Sciatic nerve (tissue), 2 donors: ENCODE results near the gene CALN1. TPM values are rescaled to one million over a fixed set of nuclear protein-coding genes. Genes with fewer than 3 reads are reported as not detected.
"Not testable (repeated sequence)": the region's sequence is repeated elsewhere in the genome, so short reads cannot be mapped to it uniquely, and the experiment has no call there.

ENCODE experiments used
- ATAC-seq: fragments of 200-7000 bp; cut with Tn5 transposase; one replicate; pipeline ENCODE4 v1.9.1; 2020; ENCODE audit warnings: mild to moderate bottlenecking, moderate library complexity
- DNase-seq: peaks from one replicate; pipeline ENCODE4 v3.0.0-alpha.2; 2020; ENCODE audit warnings: low spot score
- intact Hi-C: fragments of 100-400 bp; cut with DNase I; formaldehyde crosslinking; loops from one replicate; pipeline ENCODE4 v1.14.2; 2022
- total RNA-seq: library from RNA; stranded (reverse); fragmentation: NEBNext Ultra II Directional; extraction: Animal tissue kit (Norgen Biotek cat#: 25700); gene quantifications from one replicate; pipeline ENCODE4 v1.2.1, GENCODE V29; 2021
- donor health status: DM: no; HTN: no; CAD: no.
- donor health status: DM: no; HTN: no; CAD: no.

CALN1 gene
- total RNA-seq, 1 donor from 2014 or later: 0.53 TPM

GRCh38 chr7:71982851-71983250 is 429.3 kb downstream of the CALN1 start:
- intact Hi-C loops: no loop called here

DNA sequence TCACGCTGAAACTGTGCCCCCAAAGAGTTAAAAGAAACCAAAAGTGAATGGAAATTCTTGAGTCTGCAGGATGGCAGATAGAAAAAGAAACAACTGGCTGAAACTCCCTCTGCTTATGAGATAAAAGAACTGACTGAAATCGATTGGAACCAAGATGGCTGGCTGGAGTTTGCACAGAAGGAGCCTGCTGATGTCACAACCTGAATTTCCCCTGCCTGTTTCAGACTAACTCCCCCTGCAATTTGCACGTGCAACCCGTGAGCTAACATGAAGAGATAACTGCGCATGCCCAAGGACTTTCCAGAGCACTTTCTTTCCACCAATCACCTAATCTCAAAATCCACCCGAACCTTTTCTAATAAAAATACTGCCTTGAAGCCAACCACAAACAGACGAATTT is 435.5 kb downstream of the CALN1 start:
- intact Hi-C loops: no loop called here
- ATAC-seq (no peak), DNase-seq (no peak)

More at GRCh38 chr7:71982851-71983250, 429.3 kb downstream of the CALN1 start:
- DNase-seq (no peak), ATAC-seq (no peak)

- ATAC-seq: no peak
- no peak for DNase-seq
- intact Hi-C loops: no loop called here
These were observed 437.5 kb downstream of the CALN1 start for GRCh38 chr7:71974611-71975010.

DNA sequence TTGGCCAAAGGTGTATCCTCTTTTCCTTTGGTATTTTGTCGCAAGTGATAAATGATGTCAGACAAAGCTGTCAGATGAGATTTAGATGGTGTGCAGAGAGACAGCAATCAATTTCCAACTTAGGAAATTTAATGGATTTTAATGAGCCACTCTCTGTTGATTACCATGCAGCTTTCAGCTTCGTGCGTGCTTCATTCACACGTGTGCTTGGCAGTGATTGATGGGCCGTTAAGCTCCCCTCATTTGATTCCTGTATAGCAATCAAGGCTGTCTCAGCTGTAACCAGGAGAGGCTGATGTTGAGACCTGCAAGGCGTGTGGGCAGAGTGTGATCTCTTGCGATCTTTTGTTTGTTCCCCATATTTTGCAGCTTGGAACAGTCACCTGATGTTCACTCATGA is 439.6 kb downstream of the CALN1 start:
- ATAC-seq: no peak
- intact Hi-C loops: no loop called here
- DNase-seq: no peak

- DNase-seq: no peak
- no peak for ATAC-seq
- intact Hi-C loops: no loop called here
These were observed 441.4 kb downstream of the CALN1 start for GRCh38 chr7:71970725-71971124.

DNA sequence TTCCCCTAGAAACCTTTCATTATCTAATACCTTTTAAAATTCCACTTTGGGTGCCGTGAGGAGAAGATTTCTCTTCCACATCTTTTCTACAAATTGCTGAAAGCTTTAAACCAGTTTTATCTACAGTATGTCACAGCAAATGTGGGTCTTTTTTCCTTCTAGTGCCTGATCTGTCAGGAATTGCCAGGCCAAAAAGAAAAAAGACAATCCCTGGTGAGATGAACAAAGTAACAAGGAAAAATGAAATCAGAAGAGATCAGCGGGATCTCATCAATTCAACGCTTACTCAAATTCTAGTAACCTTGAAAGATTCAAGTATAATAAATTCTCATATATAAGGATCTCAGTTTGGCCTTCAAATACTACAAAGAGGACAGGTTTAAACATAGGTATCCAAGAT is 449.5 kb downstream of the CALN1 start:
- DNase-seq (no peak), ATAC-seq (no peak)
- intact Hi-C loops: no loop called here

DNA sequence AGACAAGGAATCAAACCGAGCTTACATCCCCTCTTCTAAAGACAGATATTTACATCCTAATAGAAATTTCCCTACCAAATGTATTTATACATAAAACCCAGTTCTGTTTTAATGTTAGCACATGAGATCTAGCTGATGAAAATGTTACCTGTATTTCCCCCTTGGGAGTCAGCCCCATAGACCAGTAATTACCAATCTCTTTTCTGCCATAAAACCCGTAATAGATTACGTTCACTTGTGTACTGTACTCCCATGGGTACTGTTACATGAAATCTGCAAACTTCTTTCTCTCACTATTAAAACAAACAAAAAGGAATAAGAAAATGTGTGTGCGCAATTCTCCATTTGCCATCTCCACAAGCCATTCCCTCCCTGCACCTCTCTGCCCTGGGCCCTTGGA is 450.9 kb downstream of the CALN1 start:
- ATAC-seq (no peak), DNase-seq (no peak)
- intact Hi-C loops: no loop called here

DNA sequence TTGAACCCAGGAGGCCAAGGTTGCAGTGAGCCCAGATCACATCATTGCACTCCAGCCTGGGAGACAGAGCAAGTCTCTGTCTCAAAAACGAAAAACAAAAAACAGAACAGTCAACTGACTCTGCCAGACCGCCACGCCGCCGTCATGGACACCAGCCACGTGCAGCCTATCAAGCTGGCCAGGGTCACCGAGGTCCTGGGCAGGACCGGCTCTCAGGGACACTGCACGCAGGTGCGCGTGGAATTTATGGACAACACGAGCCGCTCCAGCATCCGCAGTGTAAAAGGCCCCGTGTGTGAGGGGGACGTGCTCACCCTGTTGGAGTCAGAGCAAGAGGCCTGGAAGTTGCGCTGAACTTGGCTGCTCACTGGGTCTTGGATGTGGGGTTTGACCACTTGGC is 470.0 kb downstream of the CALN1 start:
- DNase-seq (no peak), ATAC-seq (no peak)
- intact Hi-C loops: no loop called here

DNA sequence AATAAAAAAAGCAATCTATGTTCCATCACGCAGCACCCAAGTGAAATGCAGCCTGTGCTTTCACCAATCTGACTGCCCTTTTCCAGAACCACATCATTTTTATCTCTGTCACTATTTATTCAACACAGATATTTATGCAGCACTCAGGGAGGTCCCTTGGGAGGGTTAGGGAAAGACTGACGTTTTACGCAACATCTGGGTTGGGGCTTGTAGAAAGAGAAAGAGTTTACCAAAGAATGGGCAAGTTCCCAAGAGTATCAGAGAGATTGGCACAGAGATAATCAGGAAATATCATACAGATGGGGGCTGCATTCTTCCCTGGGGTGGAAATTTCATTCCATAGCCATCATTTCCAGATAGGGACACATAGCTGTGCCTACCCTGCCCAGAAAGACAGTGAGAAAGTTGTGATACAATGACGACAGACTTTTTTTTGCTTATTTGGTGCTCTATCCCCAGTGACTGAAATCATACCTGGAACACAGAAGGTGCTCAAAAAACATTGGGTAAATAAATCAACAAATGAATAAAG is 474.2 kb downstream of the CALN1 start:
- intact Hi-C loops: no loop called here
- DNase-seq (no peak), ATAC-seq (no peak)

GRCh38 chr7:71935674-71936073 is 476.5 kb downstream of the CALN1 start:
- DNase-seq (no peak), ATAC-seq (no peak)
- intact Hi-C loops: no loop called here

DNA sequence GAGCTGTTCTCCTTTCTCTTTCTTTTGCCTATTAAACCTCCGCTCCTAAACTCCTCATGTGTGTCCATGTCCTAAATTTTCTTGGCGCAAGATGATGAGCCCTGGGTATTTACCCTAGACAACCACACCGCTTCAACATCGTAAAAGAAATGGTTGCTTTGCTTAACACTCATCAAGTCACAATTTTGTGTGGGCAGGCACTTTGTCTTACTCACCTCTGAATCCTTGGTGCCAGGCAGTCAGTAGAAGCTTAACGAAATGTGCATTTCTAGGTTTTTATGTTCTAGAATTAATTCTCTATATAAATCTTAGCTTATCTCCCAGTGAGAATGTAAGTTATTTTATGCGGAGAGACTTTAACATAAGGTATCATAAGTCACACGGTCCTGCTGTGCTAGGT is 478.7 kb downstream of the CALN1 start:
- intact Hi-C loops: no loop called here
- DNase-seq: no peak
- no peak for ATAC-seq

DNA sequence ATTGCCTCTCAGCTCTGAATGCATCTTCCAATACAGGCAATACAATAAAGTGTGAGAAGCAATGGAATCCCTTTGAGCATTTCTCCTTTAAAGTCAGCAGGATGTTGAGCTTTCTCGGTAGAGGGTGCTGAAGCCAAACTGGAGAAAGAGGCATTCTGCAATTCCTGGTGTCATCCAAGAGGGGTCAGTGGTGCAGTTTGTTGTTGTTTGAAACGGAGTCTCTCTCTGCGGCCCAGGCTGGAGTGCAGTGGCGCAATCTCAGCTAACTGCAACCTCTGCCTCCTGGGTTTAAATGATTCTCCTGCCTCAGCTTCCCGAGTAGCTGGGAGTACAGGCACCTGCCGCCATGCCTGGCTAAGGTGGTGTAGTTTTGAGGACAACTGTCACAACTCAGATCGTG is 486.5 kb downstream of the CALN1 start:
- intact Hi-C loops: no loop called here
- no peak for DNase-seq
- no peak for ATAC-seq

DNA sequence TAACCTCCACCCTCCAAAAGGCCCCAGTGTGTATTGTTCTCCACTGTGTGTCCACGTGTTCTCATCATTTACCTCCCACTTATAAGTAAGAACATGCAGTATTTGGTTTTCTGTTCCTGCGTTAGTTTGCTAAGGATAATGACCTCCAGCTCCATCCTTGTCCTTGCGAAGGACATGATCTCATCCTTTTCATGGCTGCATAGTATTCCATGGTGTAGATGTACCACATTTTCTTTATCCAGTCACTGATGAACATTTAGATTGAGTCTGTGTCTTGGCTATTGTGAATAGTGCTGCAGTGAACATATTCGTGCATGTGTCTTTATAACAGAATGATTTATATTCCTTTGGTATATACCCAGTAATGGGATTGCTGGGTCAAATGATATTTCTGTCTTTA is 497.9 kb downstream of the CALN1 start:
- DNase-seq, ATAC-seq, intact Hi-C loops: not testable (repeated sequence)

GRCh38 chr7:71912476-71912875 is 499.7 kb downstream of the CALN1 start:
- intact Hi-C loops: no loop called here
- DNase-seq (no peak), ATAC-seq (no peak)

DNA sequence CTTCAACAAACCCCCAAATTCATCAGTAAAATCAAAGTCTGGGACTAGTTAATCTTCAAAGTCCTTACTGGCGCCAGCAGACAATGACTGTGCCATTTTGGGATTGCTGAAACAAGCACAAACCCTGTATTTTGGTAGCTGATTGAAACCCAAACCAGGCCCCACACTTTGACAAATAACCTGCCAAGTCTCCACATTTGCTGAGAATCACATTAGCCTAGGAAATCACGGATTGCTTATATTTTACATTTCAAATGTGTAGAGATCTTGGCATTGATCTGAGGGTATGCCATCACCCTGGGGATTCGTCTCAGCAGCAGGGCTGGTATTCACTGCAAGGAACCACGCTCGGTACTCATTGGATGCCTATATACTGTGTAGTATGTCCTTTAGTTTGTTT is 501.1 kb downstream of the CALN1 start:
- ATAC-seq: no peak
- intact Hi-C loops: no loop called here
- no peak for DNase-seq

- DNase-seq (no peak), ATAC-seq (no peak)
- intact Hi-C loops: no loop called here
These were observed 506.3 kb downstream of the CALN1 start for GRCh38 chr7:71905821-71906220.

- intact Hi-C loops: loop anchor here (1.0 kb wide), 1 partner anchor 19 kb away; no protein-coding TSS in a partner anchor
- ATAC-seq: no peak
These were observed 507.7 kb downstream of the CALN1 start for GRCh38 chr7:71904484-71904883.

DNA sequence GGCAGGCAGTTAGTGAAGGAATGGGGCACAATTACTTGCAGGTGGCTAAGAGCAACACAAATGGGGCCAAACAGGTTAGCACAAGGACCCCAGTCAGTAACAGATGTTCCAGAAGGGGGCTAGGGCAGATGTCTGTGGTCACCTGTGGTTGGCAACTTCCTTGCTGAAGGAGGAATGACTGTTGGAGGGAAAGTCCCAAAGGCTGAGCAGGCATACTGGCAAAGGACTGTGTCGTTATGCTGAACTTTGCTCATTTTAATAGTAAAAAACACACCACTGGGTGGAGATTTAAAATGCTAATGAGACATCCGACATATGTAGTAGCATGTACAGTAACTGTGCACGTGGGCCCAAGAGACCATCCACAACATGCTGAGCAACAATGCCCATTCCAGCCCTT is 511.6 kb downstream of the CALN1 start:
- DNase-seq: no peak
- no peak for ATAC-seq
- intact Hi-C loops: no loop called here

More at GRCh38 chr7:71904484-71904883, 507.7 kb downstream of the CALN1 start:
- no peak for DNase-seq

- ATAC-seq: no peak
- intact Hi-C loops: no loop called here
- no peak for DNase-seq
These were observed 515.6 kb downstream of the CALN1 start for GRCh38 chr7:71896535-71896934.

DNA sequence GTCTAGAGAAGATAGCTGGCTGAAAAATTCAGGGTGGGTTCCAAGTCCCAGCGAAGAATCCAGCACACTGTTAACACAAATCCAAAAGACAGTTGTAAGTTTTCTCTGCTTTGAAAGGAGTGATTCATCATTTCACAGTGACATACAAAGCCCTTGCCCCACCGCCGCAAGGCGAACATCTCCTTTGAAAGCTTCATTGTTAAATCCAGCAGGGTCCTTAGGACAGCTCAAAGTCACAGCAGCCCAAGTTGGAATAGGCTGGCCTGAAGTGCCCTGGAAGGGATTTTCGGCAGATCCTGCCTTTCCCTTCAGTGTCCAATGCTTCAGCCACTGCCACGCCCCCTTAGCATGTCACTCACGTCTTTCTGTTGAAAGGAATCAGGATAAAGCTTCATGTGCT is 526.1 kb downstream of the CALN1 start:
- DNase-seq: no peak
- no peak for ATAC-seq
- intact Hi-C loops: no loop called here

- ATAC-seq: no peak
- intact Hi-C loops: loop anchor here (1.0 kb wide), 1 partner anchor 19 kb away; no protein-coding TSS in a partner anchor
- DNase-seq: no peak
These were observed 526.7 kb downstream of the CALN1 start for GRCh38 chr7:71885487-71885886.

- intact Hi-C loops: no loop called here
- no peak for ATAC-seq
- DNase-seq: no peak
These were observed 528.7 kb downstream of the CALN1 start for GRCh38 chr7:71883415-71883814.
